Measurements from ENCODE around the gene TMEM253. TPM values are rescaled to one million over a fixed set of nuclear protein-coding genes. Genes with fewer than 3 reads are reported as not detected.

Gene TMEM253
- total and polyA plus RNA-seq, 10 donors = 0.11 to 1.5 (median 0.29) TPM; not detected in 5

DNA sequence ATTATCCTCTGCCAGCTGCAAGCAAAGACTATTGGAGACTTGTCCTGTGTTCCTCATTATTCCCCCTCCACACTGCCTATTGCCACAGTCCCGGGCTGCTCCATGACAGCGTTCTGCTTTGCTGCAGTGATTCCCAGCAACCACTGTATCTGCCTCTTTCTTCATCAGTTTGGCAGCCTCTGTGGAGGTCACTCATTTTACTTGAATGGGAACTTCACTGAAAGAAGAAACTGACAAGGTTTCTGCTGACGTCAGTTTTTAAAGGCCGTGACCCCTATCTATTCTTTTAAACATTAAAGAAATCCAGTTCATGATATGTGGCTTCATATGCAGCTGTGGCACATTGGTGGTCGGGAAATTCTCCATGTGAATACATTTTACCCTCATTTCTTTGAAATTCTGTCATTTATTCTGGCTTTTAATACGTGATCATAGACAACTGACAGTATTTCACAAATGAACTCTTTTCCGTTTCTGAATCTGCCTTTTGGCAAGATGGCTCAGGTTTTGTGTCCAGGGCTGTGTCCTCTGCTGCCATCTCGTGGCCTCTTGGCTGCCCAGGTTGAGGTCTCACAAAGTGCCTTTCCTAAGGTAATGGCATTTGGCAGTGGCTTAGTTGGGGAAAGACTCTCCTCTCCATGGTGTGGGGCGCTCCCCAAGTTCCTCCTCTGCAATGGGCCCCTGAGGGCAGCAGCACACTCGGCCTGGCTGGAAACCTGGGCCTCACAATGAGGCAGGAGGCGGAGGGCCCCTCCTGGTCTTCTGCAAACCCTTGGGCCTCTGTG lies 5.8 kb downstream of the TMEM253 start:
- Histone ChIP-seq H3K4me3 (no peak overlapping the region), H3K27me3 (replicated peaks in 1 of 7) (no peaks in the 10 kb centered on the region), H3K4me1 (peaks cover 24 to 48% (median 37%) of the 10 kb centered on the region in 6 donors), H3K9me3 (no peaks in the 10 kb centered on the region), H3K36me3 (no peaks in the 10 kb centered on the region), H3K27ac (peak overlapping the region in 7 of 8 donors; percentile 30 to 97 (median 95))
- peak; percentile 91 for DNase-seq
- TF ChIP-seq POLR2AphosphoS5 (IDR thresholded peaks at IDR 0.05) (peak in 1 of 3 donors; percentile 12), POLR2A (IDR thresholded peaks at IDR 0.05) (peak in 1 of 3 donors; percentile 9), CTCF (IDR thresholded peaks at IDR 0.05 in 8 of 11, conservative IDR thresholded peaks at IDR 0.05 in 3 of 11) (peak; percentile 68 to 89 (median 82))
- intact Hi-C loops (cut with DNase I; ENCODE audit: low total_unique reads) = no loop called here
- 19 to 36% (median 25%) methylated on average over 11 of the region's 11 CpGs for WGBS, 5 donors

GRCh38 chr14:21107283-21107800 lies 6.5 kb downstream of the TMEM253 start:
- no peak overlapping the region for H3K4me3 ChIP-seq
- peak overlapping the region in 6 of 8 donors; percentile 62 to 97 (median 96) for H3K27ac ChIP-seq
- intact Hi-C loops (cut with DNase I; ENCODE audit: low total_unique reads) = no loop called here
- H3K9me3 ChIP-seq = no peaks in the 10 kb centered on the region
- no peak for DNase-seq
- H3K27me3 ChIP-seq (replicated peaks in 1 of 7) = no peaks in the 10 kb centered on the region
- no peaks in the 10 kb centered on the region for H3K36me3 ChIP-seq
- no peak for TF ChIP-seq CTCF (IDR thresholded peaks at IDR 0.05 in 8 of 11, conservative IDR thresholded peaks at IDR 0.05 in 3 of 11)
- no peak for TF ChIP-seq POLR2A (IDR thresholded peaks at IDR 0.05)
- TF ChIP-seq POLR2AphosphoS5 (IDR thresholded peaks at IDR 0.05) = no peak
- H3K4me1 ChIP-seq = peaks cover 24 to 45% (median 37%) of the 10 kb centered on the region in 6 donors
- 75 to 92% (median 87%) methylated on average over 4 to 5 of the region's 5 CpGs for WGBS, 5 donors

DNA sequence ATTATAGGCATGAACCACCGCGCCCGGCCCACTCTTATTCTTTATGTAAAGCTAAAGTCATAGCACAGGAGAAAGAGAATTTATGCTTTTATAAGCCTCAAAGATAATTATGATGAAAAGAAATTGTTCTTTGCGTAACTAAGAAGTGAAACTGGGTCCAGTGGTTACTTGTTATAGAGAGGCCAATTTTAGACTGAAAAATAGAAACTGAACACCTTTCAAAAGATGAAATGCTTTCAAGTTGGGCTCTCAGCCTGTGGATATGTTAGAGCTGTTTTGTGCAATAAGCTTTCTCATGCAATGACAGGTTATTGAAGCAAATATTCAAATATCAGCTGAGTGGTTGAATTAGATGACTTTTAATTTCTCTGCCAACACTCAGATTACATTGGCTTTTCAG lies 7.9 kb downstream of the TMEM253 start:
- Histone ChIP-seq H3K36me3 (no peaks in the 10 kb centered on the region), H3K27me3 (replicated peaks in 1 of 7) (no peaks in the 10 kb centered on the region), H3K4me1 (peaks cover 21 to 32% (median 29%) of the 10 kb centered on the region in 6 donors), H3K9me3 (no peaks in the 10 kb centered on the region), H3K4me3 (no peak overlapping the region), H3K27ac (no peak overlapping the region)
- TF ChIP-seq POLR2A (IDR thresholded peaks at IDR 0.05) (no peak), POLR2AphosphoS5 (IDR thresholded peaks at IDR 0.05) (no peak), CTCF (IDR thresholded peaks at IDR 0.05 in 8 of 11, conservative IDR thresholded peaks at IDR 0.05 in 3 of 11) (no peak)
- no peak for DNase-seq
- WGBS, 5 donors = 90 to 93% (median 91%) methylated on average over 4 of the region's 4 CpGs
- intact Hi-C loops (cut with DNase I; ENCODE audit: low total_unique reads) = no loop called here

All from spleen (tissue), 11 donors.